Measurements from ENCODE around the gene NCAM2.

DNA sequence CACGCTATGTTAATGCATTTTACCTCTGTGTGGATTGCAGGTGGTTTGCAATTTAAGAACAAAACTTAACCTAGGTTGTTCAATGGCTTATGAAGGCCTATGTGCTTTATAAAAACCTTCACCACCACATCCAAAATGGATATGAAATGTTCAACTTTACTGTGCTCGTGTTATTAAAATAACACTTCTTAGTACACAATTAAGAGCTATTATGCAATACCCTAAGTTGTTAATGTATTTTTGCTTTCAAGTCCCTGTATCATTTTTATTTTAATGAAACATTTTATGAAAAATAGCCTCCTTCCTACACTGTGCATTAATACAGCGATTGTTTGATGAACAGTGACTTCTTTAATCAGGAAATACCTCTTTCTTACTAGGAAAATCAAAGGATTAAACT is 12.0 kb downstream of the NCAM2 start:
- TF ChIP-seq, protein P1, sequence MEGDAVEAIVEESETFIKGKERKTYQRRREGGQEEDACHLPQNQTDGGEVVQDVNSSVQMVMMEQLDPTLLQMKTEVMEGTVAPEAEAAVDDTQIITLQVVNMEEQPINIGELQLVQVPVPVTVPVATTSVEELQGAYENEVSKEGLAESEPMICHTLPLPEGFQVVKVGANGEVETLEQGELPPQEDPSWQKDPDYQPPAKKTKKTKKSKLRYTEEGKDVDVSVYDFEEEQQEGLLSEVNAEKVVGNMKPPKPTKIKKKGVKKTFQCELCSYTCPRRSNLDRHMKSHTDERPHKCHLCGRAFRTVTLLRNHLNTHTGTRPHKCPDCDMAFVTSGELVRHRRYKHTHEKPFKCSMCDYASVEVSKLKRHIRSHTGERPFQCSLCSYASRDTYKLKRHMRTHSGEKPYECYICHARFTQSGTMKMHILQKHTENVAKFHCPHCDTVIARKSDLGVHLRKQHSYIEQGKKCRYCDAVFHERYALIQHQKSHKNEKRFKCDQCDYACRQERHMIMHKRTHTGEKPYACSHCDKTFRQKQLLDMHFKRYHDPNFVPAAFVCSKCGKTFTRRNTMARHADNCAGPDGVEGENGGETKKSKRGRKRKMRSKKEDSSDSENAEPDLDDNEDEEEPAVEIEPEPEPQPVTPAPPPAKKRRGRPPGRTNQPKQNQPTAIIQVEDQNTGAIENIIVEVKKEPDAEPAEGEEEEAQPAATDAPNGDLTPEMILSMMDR (IDR thresholded peaks at IDR 0.05; ENCODE audit: poor library complexity), result no peak
- TF ChIP-seq EZH2 (IDR thresholded peaks at IDR 0.05; ENCODE audit: borderline replicate concordance) (no peak), EZH2phosphoT487 (IDR thresholded peaks at IDR 0.05; ENCODE audit: low read depth, severe bottlenecking, unreplicated experiment) (no peak)

Measured in hepatocyte (in vitro differentiated cells).